GM12874 (cell line): ENCODE results near the gene RNF17.

Source experiments
- TF ChIP-seq, protein P1 (sequence below): IDR thresholded peaks from 2 replicates; pipeline ENCODE4 v1.5.1; 2011; ENCODE audit warnings: low read depth, mild to moderate bottlenecking, control low read depth, low read length, moderate library complexity; ENCODE audit not compliant: insufficient read depth

The RNF17 gene

GRCh38 chr13:24864579-24864978 lies 100.6 kb downstream of the RNF17 start:
- TF ChIP-seq, protein P1, sequence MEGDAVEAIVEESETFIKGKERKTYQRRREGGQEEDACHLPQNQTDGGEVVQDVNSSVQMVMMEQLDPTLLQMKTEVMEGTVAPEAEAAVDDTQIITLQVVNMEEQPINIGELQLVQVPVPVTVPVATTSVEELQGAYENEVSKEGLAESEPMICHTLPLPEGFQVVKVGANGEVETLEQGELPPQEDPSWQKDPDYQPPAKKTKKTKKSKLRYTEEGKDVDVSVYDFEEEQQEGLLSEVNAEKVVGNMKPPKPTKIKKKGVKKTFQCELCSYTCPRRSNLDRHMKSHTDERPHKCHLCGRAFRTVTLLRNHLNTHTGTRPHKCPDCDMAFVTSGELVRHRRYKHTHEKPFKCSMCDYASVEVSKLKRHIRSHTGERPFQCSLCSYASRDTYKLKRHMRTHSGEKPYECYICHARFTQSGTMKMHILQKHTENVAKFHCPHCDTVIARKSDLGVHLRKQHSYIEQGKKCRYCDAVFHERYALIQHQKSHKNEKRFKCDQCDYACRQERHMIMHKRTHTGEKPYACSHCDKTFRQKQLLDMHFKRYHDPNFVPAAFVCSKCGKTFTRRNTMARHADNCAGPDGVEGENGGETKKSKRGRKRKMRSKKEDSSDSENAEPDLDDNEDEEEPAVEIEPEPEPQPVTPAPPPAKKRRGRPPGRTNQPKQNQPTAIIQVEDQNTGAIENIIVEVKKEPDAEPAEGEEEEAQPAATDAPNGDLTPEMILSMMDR: no peak

GRCh38 chr13:24865163-24865953 lies 101.4 kb downstream of the RNF17 start:
- TF ChIP-seq, protein P1: no peak

DNA sequence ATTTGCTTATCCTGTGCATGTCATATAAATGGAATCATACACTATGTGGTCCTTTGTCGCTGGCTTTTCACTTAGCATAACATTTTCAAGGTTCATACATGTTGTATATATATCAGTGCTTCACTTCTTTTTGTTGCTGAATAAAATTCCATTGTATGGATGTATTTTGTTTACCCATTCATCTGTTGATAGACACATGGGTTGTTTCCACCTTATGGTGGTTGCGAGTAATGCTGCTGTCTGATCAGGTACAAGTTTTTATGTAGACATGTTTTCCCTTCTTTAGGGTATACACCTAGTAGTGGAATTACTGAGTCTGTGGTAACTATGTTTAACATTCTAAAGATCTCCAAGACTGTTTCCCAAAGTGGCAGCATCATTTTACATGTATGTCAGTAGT lies 102.5 kb downstream of the RNF17 start:
- TF ChIP-seq, protein P1: no peak

- TF ChIP-seq, protein P1: no peak
Observed at GRCh38 chr13:24868874-24869273, 104.9 kb downstream of the RNF17 start.

DNA sequence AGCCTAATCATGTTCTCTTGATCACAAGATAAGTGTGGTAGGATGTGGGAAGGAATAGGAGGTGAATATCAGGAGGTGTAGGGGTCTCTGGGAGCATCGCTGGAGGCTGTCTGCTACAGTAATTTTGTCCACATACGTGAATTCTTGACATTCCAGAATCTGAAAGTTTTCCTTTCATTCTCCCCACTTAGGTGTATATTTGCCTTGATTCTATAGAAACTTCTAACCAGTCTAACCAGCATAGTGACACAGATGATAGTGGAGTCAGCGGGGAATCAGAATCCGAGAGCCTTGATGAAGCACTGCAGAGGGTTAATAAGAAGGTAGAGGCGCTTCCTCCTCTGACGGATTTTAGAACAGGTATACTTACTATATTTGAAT lies 106.4 kb downstream of the RNF17 start:
- TF ChIP-seq, protein P1: no peak

DNA sequence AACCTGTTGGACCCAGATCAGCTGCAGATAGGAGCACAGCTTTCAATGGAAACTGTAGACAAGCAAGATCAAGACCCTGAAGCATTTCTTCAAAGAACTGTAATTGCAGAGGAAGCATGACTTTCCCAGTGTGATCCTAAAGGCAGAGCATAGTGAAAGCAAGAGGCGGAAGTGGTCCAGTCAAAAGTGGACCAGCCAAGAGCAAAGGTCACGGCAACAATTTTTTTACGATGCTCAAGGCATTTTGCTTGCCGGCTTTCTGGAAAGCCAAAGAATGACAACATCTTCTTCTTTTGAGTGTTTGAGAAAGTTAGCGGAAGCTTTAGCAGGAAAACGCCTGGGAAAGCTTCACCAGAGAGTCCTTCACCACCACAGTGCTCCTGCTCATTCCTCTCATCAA lies 111.6 kb downstream of the RNF17 start:
- TF ChIP-seq, protein P1: no peak

- TF ChIP-seq, protein P1: no peak
Observed at GRCh38 chr13:24877531-24877930, 113.6 kb downstream of the RNF17 start.
